Activated CD4-positive, alpha-beta memory T cell treated with anti-CD3 and anti-CD28 coated beads, Interleukin-2, amount 10 ng/mL, durations not matched to agents 7 days and 5 days (primary cell): ENCODE data around the gene ZBTB4. TPM values are rescaled to one million over a fixed set of nuclear protein-coding genes. Genes with fewer than 3 reads are reported as not detected.
"Not testable (repeated sequence)": the region's sequence is repeated elsewhere in the genome, so short reads cannot be mapped to it uniquely, and the experiment has no call there.

Experiments
- CTCF ChIA-PET: fragments of 350-600 bp; sonication (Branson Sonifier 250); formaldehyde crosslinking; loops from one replicate; lab custom pipeline; 2021; ENCODE audit warnings: antibody characterized with exemption, inconsistent platforms; lab: Charles Lee
- POLR2A ChIA-PET: fragments of 350-600 bp; sonication (Branson Sonifier 250); formaldehyde crosslinking; loops from one replicate; lab custom pipeline; 2021; ENCODE audit warnings: antibody characterized with exemption; lab: Charles Lee
- DNase-seq: peaks from one replicate; pipeline ENCODE4 v3.0.0-alpha.2; 2020
- H3K27ac Mint-ChIP-seq: one replicate; pipeline ENCODE4 v1.8.0; 2021; ENCODE audit warnings: mild to moderate bottlenecking, mixed read lengths
- H3K27me3 Mint-ChIP-seq: one replicate; pipeline ENCODE4 v1.8.0; 2021; ENCODE audit warnings: mixed read lengths
- H3K36me3 Mint-ChIP-seq: one replicate; pipeline ENCODE4 v1.8.0; 2021; ENCODE audit warnings: low read depth, mixed read lengths
- H3K4me1 Mint-ChIP-seq: one replicate; pipeline ENCODE4 v1.8.0; 2021; ENCODE audit warnings: mixed read lengths
- H3K4me3 Mint-ChIP-seq: one replicate; pipeline ENCODE4 v1.8.0; 2021; ENCODE audit warnings: mild to moderate bottlenecking, mixed read lengths
- H3K9me3 Mint-ChIP-seq: one replicate; pipeline ENCODE4 v1.8.0; 2021; ENCODE audit warnings: mixed read lengths
- total RNA-seq, 2 experiments: library from RNA; stranded (reverse); gene quantifications; one replicate each; pipeline ENCODE4 v1.2.3, GENCODE V29; 2021

ZBTB4 gene
- total RNA-seq, 2 experiments from 2014 or later, result 27.4 to 27.9 TPM

GRCh38 chr17:7477392-7478275 lies 1.8 kb downstream of the ZBTB4 start:
- POLR2A ChIA-PET, result interaction anchor here (1.0 to 13.0 kb wide), 9 partner anchors 8 to 209 kb away, joined by 3 to 232 read pairs (median 13); partner anchors contain the start of genes CHRNB1, FGF11, MPDU1 and TMEM102
- CTCF ChIA-PET, result interaction anchor here (1.5 to 2.4 kb wide), 4 partner anchors 7 to 122 kb away, joined by 5 to 17 read pairs (median 6); partner anchors contain the start of genes SENP3 and TMEM102
- H3K36me3 Mint-ChIP-seq, result peaks cover 7% of the 10 kb centered on the region
- no peak for DNase-seq
- H3K4me1 Mint-ChIP-seq, result peaks cover 52% of the 10 kb centered on the region
- no peaks in the 10 kb centered on the region for H3K9me3 Mint-ChIP-seq
- peak overlapping the region; percentile 83 for H3K27ac Mint-ChIP-seq
- no peaks in the 10 kb centered on the region for H3K27me3 Mint-ChIP-seq
- H3K4me3 Mint-ChIP-seq, result peak overlapping the region; percentile 86

- ChIA-PET POLR2A (interaction anchor here (1.2 to 13.0 kb wide), 6 partner anchors 9 to 36 kb away, joined by 3 to 232 read pairs (median 6); partner anchors contain the start of genes CHRNB1, FGF11 and TMEM102), CTCF (interaction anchor here (0.8 to 2.4 kb wide), 5 partner anchors 8 to 121 kb away, joined by 3 to 17 read pairs (median 5); partner anchors contain the start of genes SENP3 and TMEM102)
- peaks cover 47% of the 10 kb centered on the region for H3K4me1 Mint-ChIP-seq
- H3K4me3 Mint-ChIP-seq, result no peak overlapping the region
- DNase-seq, result no peak
- peaks cover 7% of the 10 kb centered on the region for H3K36me3 Mint-ChIP-seq
- H3K9me3 Mint-ChIP-seq, result no peaks in the 10 kb centered on the region
- no peak overlapping the region for H3K27ac Mint-ChIP-seq
- no peaks in the 10 kb centered on the region for H3K27me3 Mint-ChIP-seq
These were observed 2.5 kb downstream of the ZBTB4 start for GRCh38 chr17:7476951-7477350.

GRCh38 chr17:7476494-7476893 lies 2.9 kb downstream of the ZBTB4 start:
- peaks cover 48% of the 10 kb centered on the region for H3K4me1 Mint-ChIP-seq
- no peaks in the 10 kb centered on the region for H3K9me3 Mint-ChIP-seq
- H3K27me3 Mint-ChIP-seq, result no peaks in the 10 kb centered on the region
- CTCF ChIA-PET, result interaction anchor here (0.8 to 2.4 kb wide), 6 partner anchors 9 to 121 kb away, joined by 3 to 17 read pairs (median 5); partner anchors contain the start of genes SENP3 and TMEM102
- peaks cover 7% of the 10 kb centered on the region for H3K36me3 Mint-ChIP-seq
- H3K27ac Mint-ChIP-seq, result no peak overlapping the region
- H3K4me3 Mint-ChIP-seq, result no peak overlapping the region
- no peak for DNase-seq
- POLR2A ChIA-PET, result interaction anchor here (0.7 to 13.0 kb wide), 8 partner anchors 7 to 36 kb away, joined by 3 to 232 read pairs (median 5); partner anchors contain the start of genes CHRNB1, FGF11, POLR2A and TMEM102

- ChIA-PET POLR2A (interaction anchor here (0.7 to 13.0 kb wide), 8 partner anchors 8 to 139 kb away, joined by 3 to 232 read pairs (median 5); partner anchors contain the start of genes CHRNB1, FGF11, POLR2A and TMEM102), CTCF (interaction anchor here (1.0 to 2.4 kb wide), 6 partner anchors 9 to 120 kb away, joined by 4 to 17 read pairs (median 5); partner anchors contain the start of genes SENP3 and TMEM102)
- DNase-seq, result no peak
- H3K9me3 Mint-ChIP-seq, result no peaks in the 10 kb centered on the region
- peaks cover 7% of the 10 kb centered on the region for H3K36me3 Mint-ChIP-seq
- peaks cover 47% of the 10 kb centered on the region for H3K4me1 Mint-ChIP-seq
- no peak overlapping the region for H3K4me3 Mint-ChIP-seq
- no peaks in the 10 kb centered on the region for H3K27me3 Mint-ChIP-seq
- no peak overlapping the region for H3K27ac Mint-ChIP-seq
These were observed 3.5 kb downstream of the ZBTB4 start for GRCh38 chr17:7475764-7476422.

- H3K4me1 Mint-ChIP-seq, result peaks cover 39% of the 10 kb centered on the region
- H3K9me3 Mint-ChIP-seq, H3K27me3 Mint-ChIP-seq, H3K27ac Mint-ChIP-seq, DNase-seq, H3K36me3 Mint-ChIP-seq, H3K4me3 Mint-ChIP-seq: not testable (repeated sequence)
- ChIA-PET CTCF (interaction anchor here (0.6 to 1.8 kb wide), 2 partner anchors 39 to 258 kb away, joined by 3 to 4 read pairs; no protein-coding TSS in a partner anchor), POLR2A (interaction anchor here (2.0 to 3.2 kb wide), 3 partner anchors 9 to 19 kb away, joined by 6 to 17 read pairs (median 12); partner anchors contain the start of gene POLR2A)
These were observed 4.7 kb downstream of the ZBTB4 start for GRCh38 chr17:7474767-7475166.

- Mint-ChIP-seq H3K4me1 (peaks cover 20% of the 10 kb centered on the region), H3K9me3 (no peaks in the 10 kb centered on the region), H3K36me3 (no peaks in the 10 kb centered on the region), H3K27me3 (no peaks in the 10 kb centered on the region), H3K4me3 (no peak overlapping the region), H3K27ac (no peak overlapping the region)
- DNase-seq, result no peak
- POLR2A ChIA-PET, result interaction anchor here (2.5 kb wide), 1 partner anchor 35 kb away, joined by 6 read pairs; no protein-coding TSS in a partner anchor
- CTCF ChIA-PET, result interaction anchor here (1.7 to 2.0 kb wide), 2 partner anchors 17 to 35 kb away, joined by 4 to 8 read pairs; no protein-coding TSS in a partner anchor
These were observed 7.7 kb downstream of the ZBTB4 start for GRCh38 chr17:7471729-7472128.

- H3K27me3 Mint-ChIP-seq, H3K36me3 Mint-ChIP-seq, H3K9me3 Mint-ChIP-seq, H3K4me3 Mint-ChIP-seq, DNase-seq, H3K27ac Mint-ChIP-seq: not testable (repeated sequence)
- ChIA-PET POLR2A (interaction anchor here (2.8 kb wide), 1 partner anchor 9 kb away, joined by 13 read pairs; the partner anchor contains the start of gene ZBTB4), CTCF (interaction anchor here (0.7 to 2.0 kb wide), 3 partner anchors 16 to 199 kb away, joined by 4 to 8 read pairs (median 5); no protein-coding TSS in a partner anchor)
- peaks cover 11% of the 10 kb centered on the region for H3K4me1 Mint-ChIP-seq
These were observed 8.9 kb downstream of the ZBTB4 start for GRCh38 chr17:7470457-7470973.

- POLR2A ChIA-PET, result interaction anchor here (2.8 kb wide), 1 partner anchor 9 kb away, joined by 13 read pairs; the partner anchor contains the start of gene ZBTB4
- DNase-seq, H3K27me3 Mint-ChIP-seq, H3K9me3 Mint-ChIP-seq, H3K27ac Mint-ChIP-seq, CTCF ChIA-PET, H3K4me3 Mint-ChIP-seq, H3K36me3 Mint-ChIP-seq: not testable (repeated sequence)
- peaks cover 11% of the 10 kb centered on the region for H3K4me1 Mint-ChIP-seq
These were observed 9.6 kb downstream of the ZBTB4 start for GRCh38 chr17:7469843-7470242.

GRCh38 chr17:7468804-7469389 lies 10.5 kb downstream of the ZBTB4 start:
- DNase-seq, result no peak
- Mint-ChIP-seq H3K4me1 (peaks cover 11% of the 10 kb centered on the region), H3K27me3 (no peaks in the 10 kb centered on the region), H3K9me3 (no peaks in the 10 kb centered on the region), H3K4me3 (no peak overlapping the region), H3K27ac (no peak overlapping the region), H3K36me3 (peaks cover 3% of the 10 kb centered on the region)
- ChIA-PET POLR2A (interaction anchor here (0.7 to 2.8 kb wide), 2 partner anchors 10 to 15 kb away, joined by 3 to 13 read pairs; partner anchors contain the start of genes POLR2A and ZBTB4), CTCF (interaction anchor here (1.8 kb wide), 1 partner anchor 32 kb away, joined by 4 read pairs; no protein-coding TSS in a partner anchor)

- POLR2A ChIA-PET, result interaction anchor here (0.6 to 0.7 kb wide), 2 partner anchors 16 to 252 kb away, joined by 3 read pairs; partner anchors contain the start of gene POLR2A
- Mint-ChIP-seq H3K27ac (no peak overlapping the region), H3K36me3 (peaks cover 9% of the 10 kb centered on the region), H3K27me3 (no peaks in the 10 kb centered on the region), H3K4me3 (no peak overlapping the region), H3K4me1 (peaks cover 11% of the 10 kb centered on the region), H3K9me3 (no peaks in the 10 kb centered on the region)
- CTCF ChIA-PET, result interaction anchor here (1.8 kb wide), 1 partner anchor 31 kb away, joined by 4 read pairs; no protein-coding TSS in a partner anchor
- DNase-seq, result no peak
These were observed 11.1 kb downstream of the ZBTB4 start for GRCh38 chr17:7468290-7468689.

GRCh38 chr17:7467498-7467897 lies 11.9 kb downstream of the ZBTB4 start:
- H3K9me3 Mint-ChIP-seq, result no peaks in the 10 kb centered on the region
- no peaks in the 10 kb centered on the region for H3K27me3 Mint-ChIP-seq
- no peak overlapping the region for H3K4me3 Mint-ChIP-seq
- ChIA-PET POLR2A (no interaction called here), CTCF (interaction anchor here (1.8 kb wide), 1 partner anchor 31 kb away, joined by 4 read pairs; no protein-coding TSS in a partner anchor)
- DNase-seq, result no peak
- H3K36me3 Mint-ChIP-seq, result peaks cover 11% of the 10 kb centered on the region
- H3K4me1 Mint-ChIP-seq, result peaks cover 11% of the 10 kb centered on the region
- no peak overlapping the region for H3K27ac Mint-ChIP-seq
